ENCODE data around the gene ZBTB14.

ZBTB14 gene

DNA sequence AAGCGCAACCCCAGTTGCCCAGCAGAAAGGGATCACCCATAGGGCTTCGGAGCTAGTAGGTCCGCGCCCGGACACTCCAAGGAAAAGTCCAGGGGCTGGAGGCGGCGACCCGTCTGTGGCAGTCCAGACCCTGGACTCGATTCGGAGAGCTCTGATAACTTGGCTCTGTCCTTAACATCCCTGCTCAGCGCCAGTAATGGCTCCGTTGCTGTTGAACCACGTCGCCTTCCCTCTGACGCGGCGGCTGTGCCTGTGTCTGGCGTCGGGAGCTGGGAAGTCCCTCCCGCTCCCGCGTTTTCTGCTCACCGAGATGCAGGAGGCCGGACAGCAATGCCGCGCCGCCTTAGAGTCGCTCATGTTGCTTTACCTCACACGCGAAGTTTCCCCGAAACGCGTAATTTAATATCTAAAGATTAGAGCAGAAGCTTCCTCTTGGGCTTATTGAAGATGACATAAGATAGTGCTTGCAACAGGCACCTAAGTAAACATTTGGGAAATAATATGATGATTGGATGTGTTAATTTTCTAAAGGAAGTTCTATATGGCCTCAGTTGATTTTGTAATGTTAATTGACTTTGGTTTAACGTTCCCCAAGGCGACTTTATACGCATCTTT lies 1.3 kb upstream of the ZBTB14 start:
- Histone ChIP-seq H3F3A (ENCODE audit: low read depth) (no peaks in the 10 kb centered on the region), H3K9me2 (replicated peaks; ENCODE audit: low read depth, low read length) (no peaks in the 10 kb centered on the region), H3K4me3 (ENCODE audit: low read length, poor library complexity, severe bottlenecking) (peak overlapping the region; percentile 71), H3K36me3 (ENCODE audit: insufficient read depth, low read length) (peaks cover 5% of the 10 kb centered on the region), H3K4me2 (ENCODE audit: low read depth, low read length, poor library complexity, severe bottlenecking) (peak overlapping the region; percentile 62), H3K4me1 (ENCODE audit: insufficient read depth, low read length, poor library complexity, severe bottlenecking) (peaks cover 15% of the 10 kb centered on the region), H3K9ac (ENCODE audit: low read depth, low read length, poor library complexity, severe bottlenecking) (peak overlapping the region; percentile 68), H3K27me3 (ENCODE audit: insufficient read depth, low read length, poor library complexity, severe bottlenecking) (peaks cover 4% of the 10 kb centered on the region), H4K20me1 (ENCODE audit: insufficient read depth, low read length, poor library complexity, severe bottlenecking) (peaks cover 6% of the 10 kb centered on the region), H3K79me2 (ENCODE audit: insufficient read depth, low read length) (peaks cover 19% of the 10 kb centered on the region), H3K9me3 (ENCODE audit: insufficient read depth, low read depth, low read length) (no peaks in the 10 kb centered on the region), H2AFZ (ENCODE audit: low read length) (peak overlapping the region; percentile 56)
- TF ChIP-seq, protein P1, sequence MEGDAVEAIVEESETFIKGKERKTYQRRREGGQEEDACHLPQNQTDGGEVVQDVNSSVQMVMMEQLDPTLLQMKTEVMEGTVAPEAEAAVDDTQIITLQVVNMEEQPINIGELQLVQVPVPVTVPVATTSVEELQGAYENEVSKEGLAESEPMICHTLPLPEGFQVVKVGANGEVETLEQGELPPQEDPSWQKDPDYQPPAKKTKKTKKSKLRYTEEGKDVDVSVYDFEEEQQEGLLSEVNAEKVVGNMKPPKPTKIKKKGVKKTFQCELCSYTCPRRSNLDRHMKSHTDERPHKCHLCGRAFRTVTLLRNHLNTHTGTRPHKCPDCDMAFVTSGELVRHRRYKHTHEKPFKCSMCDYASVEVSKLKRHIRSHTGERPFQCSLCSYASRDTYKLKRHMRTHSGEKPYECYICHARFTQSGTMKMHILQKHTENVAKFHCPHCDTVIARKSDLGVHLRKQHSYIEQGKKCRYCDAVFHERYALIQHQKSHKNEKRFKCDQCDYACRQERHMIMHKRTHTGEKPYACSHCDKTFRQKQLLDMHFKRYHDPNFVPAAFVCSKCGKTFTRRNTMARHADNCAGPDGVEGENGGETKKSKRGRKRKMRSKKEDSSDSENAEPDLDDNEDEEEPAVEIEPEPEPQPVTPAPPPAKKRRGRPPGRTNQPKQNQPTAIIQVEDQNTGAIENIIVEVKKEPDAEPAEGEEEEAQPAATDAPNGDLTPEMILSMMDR (conservative IDR thresholded peaks at IDR 0.05; ENCODE audit: low read length), result no peak

DNA sequence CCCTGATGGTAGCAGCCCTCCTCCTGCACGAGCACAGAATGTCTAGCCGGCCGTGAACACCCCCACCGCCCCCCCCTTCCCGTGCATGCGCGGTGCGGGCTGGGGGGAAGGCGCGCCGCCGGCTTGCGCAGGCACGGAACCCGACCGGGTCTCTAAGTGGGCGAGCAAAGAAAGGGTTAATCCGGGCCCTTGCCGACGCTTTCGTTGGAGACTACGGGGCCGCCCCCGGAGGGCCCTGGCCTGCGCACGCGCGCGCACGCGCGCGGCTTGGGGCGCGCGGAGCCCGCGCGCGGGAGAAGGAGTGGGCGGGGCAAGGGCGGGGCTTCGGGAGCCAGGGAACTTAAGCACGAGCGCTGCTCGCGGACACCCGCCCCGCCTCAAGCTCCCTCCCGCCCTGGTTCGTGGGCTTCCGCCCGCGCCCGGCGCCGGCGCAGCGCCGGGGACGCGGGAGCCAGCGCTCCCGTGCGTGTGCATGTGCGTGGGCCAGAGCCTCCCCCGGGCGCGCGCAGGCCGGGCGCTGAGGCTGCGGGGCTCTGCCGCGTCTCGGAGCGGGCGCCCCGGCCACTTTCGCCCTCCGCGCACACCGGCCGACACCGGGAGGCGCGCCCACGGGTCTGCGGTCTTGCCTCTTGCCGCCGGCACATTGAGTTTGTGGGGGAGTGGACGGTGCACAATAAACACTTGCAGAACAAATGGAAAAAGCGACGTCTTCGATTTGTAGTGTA lies 617 bp upstream of the ZBTB14 start:
- peaks cover 4% of the 10 kb centered on the region for H3K27me3 ChIP-seq (ENCODE audit: insufficient read depth, low read length, poor library complexity, severe bottlenecking)
- peaks cover 19% of the 10 kb centered on the region for H3K79me2 ChIP-seq (ENCODE audit: insufficient read depth, low read length)
- H3K9me3 ChIP-seq (ENCODE audit: insufficient read depth, low read depth, low read length), result no peaks in the 10 kb centered on the region
- H2AFZ ChIP-seq (ENCODE audit: low read length), result peak overlapping the region; percentile 89
- peak overlapping the region; percentile 63 for H3K4me2 ChIP-seq (ENCODE audit: low read depth, low read length, poor library complexity, severe bottlenecking)
- peaks cover 6% of the 10 kb centered on the region for H4K20me1 ChIP-seq (ENCODE audit: insufficient read depth, low read length, poor library complexity, severe bottlenecking)
- H3K9ac ChIP-seq (ENCODE audit: low read depth, low read length, poor library complexity, severe bottlenecking), result peak overlapping the region; percentile 92
- H3F3A ChIP-seq (ENCODE audit: low read depth), result no peaks in the 10 kb centered on the region
- TF ChIP-seq EZH2phosphoT487 (IDR thresholded peaks at IDR 0.05; ENCODE audit: borderline replicate concordance), result no peak
- TF ChIP-seq, protein P1 (conservative IDR thresholded peaks at IDR 0.05; ENCODE audit: low read length), result no peak
- H3K4me3 ChIP-seq (ENCODE audit: low read length, poor library complexity, severe bottlenecking), result peak overlapping the region; percentile 79
- peaks cover 12% of the 10 kb centered on the region for H3K36me3 ChIP-seq (ENCODE audit: insufficient read depth, low read length)
- no peaks in the 10 kb centered on the region for H3K9me2 ChIP-seq (replicated peaks; ENCODE audit: low read depth, low read length)
- peaks cover 15% of the 10 kb centered on the region for H3K4me1 ChIP-seq (ENCODE audit: insufficient read depth, low read length, poor library complexity, severe bottlenecking)

DNA sequence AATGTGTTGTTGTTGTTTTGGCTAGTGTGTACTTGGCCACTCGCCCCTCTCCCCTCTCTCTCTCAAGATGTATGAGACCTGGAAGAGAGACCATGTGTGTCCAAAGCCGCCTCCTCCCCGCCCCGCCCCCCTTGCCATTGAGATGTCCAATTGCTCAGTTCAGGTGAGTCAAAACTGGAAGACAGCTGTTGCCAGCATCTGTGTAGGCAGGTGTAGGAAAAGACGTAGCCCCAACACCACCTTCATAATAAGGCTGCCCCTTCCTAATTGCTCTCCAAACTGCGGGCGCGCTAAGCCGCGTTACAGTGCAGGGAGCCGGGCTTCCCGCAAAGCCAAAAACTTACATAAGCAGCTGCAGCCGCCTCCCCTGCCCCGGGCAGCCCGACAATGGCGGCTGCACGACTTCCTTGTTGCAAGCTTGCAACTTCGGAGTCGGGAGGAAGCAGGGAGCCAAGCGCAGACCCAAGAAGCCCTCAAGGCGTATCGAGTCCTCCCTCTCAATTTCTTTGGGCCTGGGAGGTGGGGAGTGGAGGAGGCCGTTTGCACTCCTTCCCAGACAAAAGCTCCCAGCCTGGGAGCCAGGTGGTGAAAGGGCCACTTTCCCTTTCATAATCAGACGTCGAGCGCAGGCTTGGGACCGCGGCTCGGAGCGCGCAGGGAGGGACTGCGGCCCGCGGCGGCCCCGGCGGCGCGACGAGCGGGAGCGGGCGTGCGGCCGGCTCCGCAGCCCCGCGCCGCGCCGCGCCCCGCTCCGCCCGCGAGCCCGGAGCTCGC lies 882 bp downstream of the ZBTB14 start:
- no peaks in the 10 kb centered on the region for H3F3A ChIP-seq (ENCODE audit: low read depth)
- no peaks in the 10 kb centered on the region for H3K27me3 ChIP-seq (ENCODE audit: insufficient read depth, low read length, poor library complexity, severe bottlenecking)
- no peaks in the 10 kb centered on the region for H3K9me3 ChIP-seq (ENCODE audit: insufficient read depth, low read depth, low read length)
- peak overlapping the region; percentile 92 for H3K9ac ChIP-seq (ENCODE audit: low read depth, low read length, poor library complexity, severe bottlenecking)
- peaks cover 16% of the 10 kb centered on the region for H3K36me3 ChIP-seq (ENCODE audit: insufficient read depth, low read length)
- H4K20me1 ChIP-seq (ENCODE audit: insufficient read depth, low read length, poor library complexity, severe bottlenecking), result peaks cover 6% of the 10 kb centered on the region
- H3K4me1 ChIP-seq (ENCODE audit: insufficient read depth, low read length, poor library complexity, severe bottlenecking), result peaks cover 15% of the 10 kb centered on the region
- TF ChIP-seq, protein P1 (conservative IDR thresholded peaks at IDR 0.05; ENCODE audit: low read length), result no peak
- no peak for TF ChIP-seq EZH2phosphoT487 (IDR thresholded peaks at IDR 0.05; ENCODE audit: borderline replicate concordance)
- H3K4me2 ChIP-seq (ENCODE audit: low read depth, low read length, poor library complexity, severe bottlenecking), result peak overlapping the region; percentile 91
- no peaks in the 10 kb centered on the region for H3K9me2 ChIP-seq (replicated peaks; ENCODE audit: low read depth, low read length)
- H3K79me2 ChIP-seq (ENCODE audit: insufficient read depth, low read length), result peaks cover 19% of the 10 kb centered on the region
- H3K4me3 ChIP-seq (ENCODE audit: low read length, poor library complexity, severe bottlenecking), result peak overlapping the region; percentile 75
- H2AFZ ChIP-seq (ENCODE audit: low read length), result peak overlapping the region; percentile 92

Measured in Loucy (cell line).